Mucosa of stomach (tissue), 1 donor: ENCODE data around the gene HSD17B8.

ENCODE experiments used
- H3K27me3 ChIP-seq: one replicate; pipeline ENCODE4 v1.7.0; 2013; ENCODE audit warnings: mild to moderate bottlenecking, low read length; ENCODE audit not compliant: control insufficient read depth, insufficient read depth
- H3K36me3 ChIP-seq: one replicate; pipeline ENCODE4 v1.7.0; 2013; ENCODE audit warnings: low read length; ENCODE audit not compliant: control insufficient read depth, insufficient read depth
- H3K4me1 ChIP-seq: one replicate; pipeline ENCODE4 v1.7.0; 2013; ENCODE audit warnings: mild to moderate bottlenecking, low read length; ENCODE audit not compliant: control insufficient read depth, insufficient read depth
- H3K4me3 ChIP-seq: one replicate; pipeline ENCODE4 v1.7.0; 2013; ENCODE audit warnings: low read length
- H3K9ac ChIP-seq: one replicate; pipeline ENCODE4 v1.7.0; 2013; ENCODE audit warnings: mild to moderate bottlenecking, low read length, moderate library complexity
- H3K9me3 ChIP-seq: one replicate; pipeline ENCODE4 v1.7.0; 2013; ENCODE audit warnings: mild to moderate bottlenecking, low read length, moderate library complexity; ENCODE audit not compliant: control insufficient read depth
- donor health status: Pancreatic carcinoma.

The HSD17B8 gene

DNA sequence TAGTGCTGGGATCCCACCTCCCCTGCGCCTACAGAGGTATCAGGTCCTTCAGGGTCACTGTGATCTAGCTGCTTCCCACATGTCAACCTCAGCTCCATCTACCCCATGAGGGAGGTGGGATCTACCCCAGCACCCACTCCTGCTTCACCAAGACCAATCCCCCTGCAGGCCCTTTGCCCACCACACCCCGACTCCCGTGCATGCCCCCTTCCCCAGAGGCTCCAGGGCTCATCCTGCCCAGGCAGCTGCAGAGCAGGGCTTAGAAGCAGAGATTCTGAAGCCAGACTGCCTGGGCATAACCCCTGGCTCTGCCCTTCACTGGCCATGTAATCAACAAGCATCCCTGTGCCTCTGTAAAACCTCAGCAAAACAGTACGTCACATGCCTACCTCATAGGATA lies 29.7 kb upstream of the HSD17B8 start:
- Histone ChIP-seq H3K4me1 (no peaks in the 10 kb centered on the region), H3K9ac (no peak overlapping the region), H3K9me3 (no peaks in the 10 kb centered on the region), H3K36me3 (no peaks in the 10 kb centered on the region), H3K27me3 (peaks cover 9% of the 10 kb centered on the region), H3K4me3 (no peak overlapping the region)

GRCh38 chr6:33175436-33176069 lies 28.9 kb upstream of the HSD17B8 start:
- no peaks in the 10 kb centered on the region for H3K9me3 ChIP-seq
- H3K4me3 ChIP-seq = no peak overlapping the region
- no peak overlapping the region for H3K9ac ChIP-seq
- peaks cover 9% of the 10 kb centered on the region for H3K27me3 ChIP-seq
- no peaks in the 10 kb centered on the region for H3K4me1 ChIP-seq
- no peaks in the 10 kb centered on the region for H3K36me3 ChIP-seq

DNA sequence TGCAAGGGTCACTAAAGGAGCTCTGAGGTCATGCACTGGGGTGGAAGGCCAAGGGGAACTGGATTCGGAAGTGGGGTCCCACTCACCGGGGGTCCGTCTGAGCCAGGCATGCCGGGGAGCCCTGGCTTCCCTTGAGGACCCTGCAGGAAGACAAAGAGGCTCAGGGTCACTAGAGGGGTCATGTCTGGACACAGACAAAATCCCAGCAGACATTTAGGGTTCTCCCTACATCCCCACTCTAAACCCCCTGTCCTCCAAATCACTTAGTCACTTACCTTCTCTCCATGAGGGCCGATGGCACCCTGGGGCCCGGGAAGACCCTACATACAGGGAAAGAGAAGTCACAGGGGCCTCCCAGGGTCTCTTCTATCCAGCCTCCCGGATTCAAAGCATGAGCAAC lies 27.5 kb upstream of the HSD17B8 start:
- no peaks in the 10 kb centered on the region for H3K36me3 ChIP-seq
- H3K4me3 ChIP-seq = no peak overlapping the region
- H3K27me3 ChIP-seq = peaks cover 5% of the 10 kb centered on the region
- H3K4me1 ChIP-seq = no peaks in the 10 kb centered on the region
- H3K9ac ChIP-seq = no peak overlapping the region
- H3K9me3 ChIP-seq = no peaks in the 10 kb centered on the region

DNA sequence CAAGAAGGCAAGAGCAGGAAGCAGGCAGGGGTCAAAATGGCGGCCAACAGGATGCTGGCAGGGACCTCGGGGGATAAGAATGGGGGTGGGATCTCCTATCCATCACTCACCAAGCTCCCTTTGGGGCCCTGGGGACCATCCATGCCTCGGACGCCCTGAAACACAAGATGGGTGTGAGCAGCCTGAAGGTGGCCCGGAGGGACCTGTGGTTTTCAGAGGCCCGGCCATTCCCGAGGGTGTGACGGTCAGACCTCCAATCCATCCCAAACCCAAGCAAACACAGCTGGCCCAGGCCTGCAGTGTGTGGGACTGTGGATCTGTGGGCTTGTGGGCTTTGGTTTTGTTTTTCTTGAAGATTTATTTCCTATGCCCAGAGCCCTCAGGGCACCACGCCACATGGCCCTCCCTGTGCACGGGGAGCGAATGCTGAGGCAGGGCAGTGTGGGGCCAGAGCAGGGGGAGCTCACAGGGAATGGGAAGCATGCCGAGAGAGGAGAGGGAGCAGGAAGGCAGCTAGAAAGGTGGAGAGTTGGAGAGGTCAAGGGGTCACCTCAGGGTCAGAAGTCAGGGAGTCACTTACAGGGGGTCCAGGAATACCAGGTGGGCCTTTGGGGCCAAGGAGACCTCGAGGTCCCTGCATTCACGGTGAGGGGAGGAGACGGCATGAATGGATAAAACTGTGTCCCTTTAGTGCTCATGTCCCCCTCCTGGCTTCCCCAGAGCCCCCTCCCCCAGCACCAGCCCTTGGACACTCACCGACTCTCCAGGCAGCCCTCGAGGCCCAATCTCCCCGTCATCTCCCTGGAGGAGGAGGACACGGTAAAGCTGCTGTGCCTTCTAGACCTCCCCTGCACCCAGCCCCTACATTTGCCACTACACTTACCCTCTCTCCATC lies 26.7 kb upstream of the HSD17B8 start:
- H3K4me3 ChIP-seq = no peak overlapping the region
- H3K36me3 ChIP-seq = no peaks in the 10 kb centered on the region
- no peak overlapping the region for H3K9ac ChIP-seq
- H3K4me1 ChIP-seq = no peaks in the 10 kb centered on the region
- H3K9me3 ChIP-seq = no peaks in the 10 kb centered on the region
- H3K27me3 ChIP-seq = peaks cover 4% of the 10 kb centered on the region

- Histone ChIP-seq H3K36me3 (no peaks in the 10 kb centered on the region), H3K27me3 (no peaks in the 10 kb centered on the region), H3K9ac (no peak overlapping the region), H3K4me1 (no peaks in the 10 kb centered on the region), H3K4me3 (no peak overlapping the region), H3K9me3 (no peaks in the 10 kb centered on the region)
Observed at GRCh38 chr6:33178755-33179475, 25.5 kb upstream of the HSD17B8 start.

DNA sequence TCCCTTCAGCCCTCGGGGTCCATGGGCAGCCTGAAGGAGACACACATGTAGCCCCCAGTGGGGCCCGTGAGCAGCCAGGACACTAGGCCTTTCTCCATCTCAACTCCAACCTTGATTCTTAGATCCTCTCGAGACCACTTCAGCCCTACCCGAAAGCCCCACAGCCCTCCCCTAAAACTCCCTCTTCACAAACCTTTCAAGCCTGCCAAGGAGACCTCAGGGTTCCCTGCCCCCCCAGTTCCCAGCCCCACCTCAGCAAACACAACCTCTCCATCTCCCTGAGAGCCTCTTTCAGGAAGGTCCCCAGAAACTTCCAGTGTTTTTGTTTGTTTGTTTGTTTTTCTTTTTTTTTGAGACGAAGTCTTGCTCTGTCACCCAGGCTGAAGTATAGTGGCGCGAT lies 23.3 kb upstream of the HSD17B8 start:
- no peaks in the 10 kb centered on the region for H3K27me3 ChIP-seq

DNA sequence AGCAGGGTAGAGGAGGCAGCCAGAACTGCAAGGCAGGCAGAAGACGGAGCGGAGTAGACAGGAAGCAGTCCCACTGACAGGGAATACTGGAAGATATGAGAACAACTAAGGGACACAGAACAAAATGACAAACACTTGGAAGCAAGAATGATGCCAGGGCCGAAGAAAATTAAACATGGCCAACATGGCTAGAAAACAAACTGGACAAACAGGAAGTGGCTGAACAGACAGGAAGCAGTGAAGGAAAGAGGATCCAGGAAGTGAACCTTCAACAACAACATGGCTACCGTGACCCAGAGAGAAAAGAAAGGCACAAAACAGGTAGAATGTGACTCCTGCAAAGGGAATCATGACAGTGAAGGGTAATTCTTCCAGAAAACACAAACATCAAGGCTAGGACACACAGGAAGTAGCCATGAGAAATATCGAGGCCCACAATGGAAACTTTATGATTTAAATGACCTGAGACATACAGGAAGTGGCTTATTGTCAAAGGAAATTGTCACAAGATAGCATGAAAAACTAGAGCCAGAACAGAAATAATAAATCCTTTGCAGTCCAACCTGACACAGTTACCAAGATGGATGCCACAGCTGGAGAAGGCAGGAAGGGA lies 21.3 kb upstream of the HSD17B8 start:
- no peak overlapping the region for H3K9ac ChIP-seq
- H3K4me1 ChIP-seq = no peaks in the 10 kb centered on the region
- no peak overlapping the region for H3K4me3 ChIP-seq
- no peaks in the 10 kb centered on the region for H3K9me3 ChIP-seq
- H3K27me3 ChIP-seq = no peaks in the 10 kb centered on the region
- no peaks in the 10 kb centered on the region for H3K36me3 ChIP-seq

More for the DNA sequence above, 23.3 kb upstream of the HSD17B8 start:
- no peaks in the 10 kb centered on the region for H3K36me3 ChIP-seq
- H3K4me1 ChIP-seq = no peaks in the 10 kb centered on the region
- H3K9me3 ChIP-seq = no peaks in the 10 kb centered on the region
- no peak overlapping the region for H3K4me3 ChIP-seq
- H3K9ac ChIP-seq = no peak overlapping the region

DNA sequence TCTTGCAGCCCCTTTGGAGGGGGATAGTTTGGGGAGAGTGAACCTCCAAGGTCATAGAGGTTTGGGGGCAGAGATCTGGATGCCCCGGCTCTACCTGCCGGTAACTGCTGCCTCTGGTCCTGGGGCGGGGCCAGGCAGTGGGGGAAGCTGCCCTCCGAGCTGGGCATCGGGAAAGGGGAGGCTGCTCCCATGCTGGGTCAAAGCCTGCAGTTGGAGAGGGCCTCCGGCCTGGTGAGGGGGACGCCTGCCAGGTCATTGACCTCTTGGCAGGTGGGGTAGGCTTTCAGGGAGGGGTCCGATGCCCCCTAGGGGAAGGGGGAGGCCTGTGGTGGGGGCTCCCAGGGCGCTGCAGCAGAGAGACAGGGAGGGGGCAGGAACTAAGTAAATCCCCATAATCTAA lies 19.3 kb upstream of the HSD17B8 start:
- peaks cover 16% of the 10 kb centered on the region for H3K27me3 ChIP-seq
- H3K4me1 ChIP-seq = no peaks in the 10 kb centered on the region
- no peaks in the 10 kb centered on the region for H3K9me3 ChIP-seq
- H3K36me3 ChIP-seq = no peaks in the 10 kb centered on the region
- H3K9ac ChIP-seq = no peak overlapping the region
- no peak overlapping the region for H3K4me3 ChIP-seq

DNA sequence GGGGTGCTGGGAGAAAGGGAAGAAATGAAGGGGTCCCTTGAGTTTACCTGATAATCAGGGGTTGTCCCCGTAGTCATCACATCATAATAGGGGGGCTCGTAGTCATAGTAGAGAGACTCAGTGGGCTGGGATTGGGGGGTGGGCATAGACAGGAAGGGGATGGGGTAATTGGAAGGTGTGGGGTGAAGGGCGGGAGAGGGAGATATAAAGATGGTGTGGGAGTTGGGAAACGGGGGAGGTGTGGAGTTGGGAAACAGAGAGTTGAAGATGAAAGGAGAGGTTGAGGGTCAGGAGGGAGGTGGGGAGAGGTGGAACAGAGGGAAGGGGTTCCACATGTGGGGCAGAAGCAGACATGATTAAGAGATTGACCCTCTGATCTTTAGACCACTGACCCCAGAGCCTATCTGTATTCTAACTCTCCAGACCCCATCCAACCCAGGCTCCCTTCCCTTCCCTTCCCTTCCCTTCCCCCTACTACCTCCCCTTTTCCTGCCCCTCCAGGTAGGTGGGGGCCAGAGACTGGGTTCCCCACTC lies 18.7 kb upstream of the HSD17B8 start:
- Histone ChIP-seq H3K36me3 (no peaks in the 10 kb centered on the region), H3K4me3 (no peak overlapping the region), H3K27me3 (peaks cover 21% of the 10 kb centered on the region), H3K4me1 (peaks cover 3% of the 10 kb centered on the region), H3K9me3 (no peaks in the 10 kb centered on the region), H3K9ac (no peak overlapping the region)

DNA sequence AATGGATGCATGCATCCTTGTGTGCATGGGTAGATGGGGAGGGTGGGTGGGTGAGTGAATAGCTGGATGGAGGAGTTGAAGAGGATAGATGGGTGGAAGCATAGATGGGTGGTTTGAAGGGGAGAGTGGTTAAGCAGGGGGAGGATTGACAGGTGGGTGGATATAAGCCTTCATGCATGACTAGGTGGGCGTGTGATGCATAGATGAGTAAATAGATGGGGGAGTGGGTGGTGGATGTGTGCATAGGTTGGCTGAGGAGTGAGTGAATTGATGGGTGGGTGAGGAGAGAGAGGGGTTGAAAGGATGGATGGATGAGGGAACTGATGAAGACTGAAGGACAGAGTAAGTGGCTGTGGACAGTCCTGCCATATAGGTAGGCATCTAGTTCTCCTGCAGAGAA lies 16.6 kb upstream of the HSD17B8 start:
- Histone ChIP-seq H3K27me3 (peaks cover 42% of the 10 kb centered on the region), H3K9ac (no peak overlapping the region), H3K36me3 (no peaks in the 10 kb centered on the region)

DNA sequence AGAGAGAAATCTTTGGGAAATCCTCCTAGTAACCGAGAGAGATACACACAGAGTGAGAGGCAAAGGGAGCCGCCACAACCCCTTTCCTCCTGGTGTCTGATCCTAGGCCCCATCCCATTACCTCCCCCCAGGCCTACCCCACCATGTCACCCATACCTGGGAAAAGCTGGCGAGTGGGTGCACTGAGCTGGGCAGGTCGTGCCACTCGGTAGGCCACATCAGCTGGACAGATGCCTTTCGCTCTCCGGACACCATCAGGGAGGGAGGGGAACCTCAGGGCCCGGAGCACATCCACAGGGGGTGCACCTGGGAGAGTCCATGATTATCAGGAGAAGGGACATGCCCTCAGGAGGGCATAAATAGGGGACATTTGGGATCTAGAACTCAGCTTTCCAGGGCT lies 15.3 kb upstream of the HSD17B8 start:
- peaks cover 45% of the 10 kb centered on the region for H3K27me3 ChIP-seq
- H3K9me3 ChIP-seq = no peaks in the 10 kb centered on the region
- no peak overlapping the region for H3K4me3 ChIP-seq
- peaks cover 18% of the 10 kb centered on the region for H3K4me1 ChIP-seq
- no peak overlapping the region for H3K9ac ChIP-seq
- H3K36me3 ChIP-seq = no peaks in the 10 kb centered on the region

More for the DNA sequence above, 16.6 kb upstream of the HSD17B8 start:
- H3K9me3 ChIP-seq = no peaks in the 10 kb centered on the region
- no peak overlapping the region for H3K4me3 ChIP-seq
- peaks cover 16% of the 10 kb centered on the region for H3K4me1 ChIP-seq
